ENCODE results near the gene PLBD2.

DNA sequence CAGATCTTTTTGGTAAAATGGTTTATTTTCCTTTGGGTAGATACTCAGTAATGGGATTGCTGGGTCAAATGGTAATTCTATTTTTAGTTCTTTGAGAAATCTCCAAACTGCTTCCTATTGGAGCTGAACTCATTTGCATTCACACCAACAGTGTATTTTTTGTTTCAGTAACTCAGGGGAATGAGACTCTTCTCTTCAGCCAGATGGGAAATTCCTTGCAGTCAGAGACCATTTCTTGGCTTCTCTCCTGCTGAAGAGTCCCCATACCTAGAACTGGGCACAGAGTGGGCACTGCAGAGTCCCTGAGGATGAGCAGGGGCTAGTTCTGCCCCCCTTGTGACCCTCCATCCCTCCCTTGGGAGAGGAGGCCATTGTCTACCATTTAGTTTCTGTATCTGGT, 74.6 kb downstream of the PLBD2 start:
- TF ChIP-seq, protein P1, sequence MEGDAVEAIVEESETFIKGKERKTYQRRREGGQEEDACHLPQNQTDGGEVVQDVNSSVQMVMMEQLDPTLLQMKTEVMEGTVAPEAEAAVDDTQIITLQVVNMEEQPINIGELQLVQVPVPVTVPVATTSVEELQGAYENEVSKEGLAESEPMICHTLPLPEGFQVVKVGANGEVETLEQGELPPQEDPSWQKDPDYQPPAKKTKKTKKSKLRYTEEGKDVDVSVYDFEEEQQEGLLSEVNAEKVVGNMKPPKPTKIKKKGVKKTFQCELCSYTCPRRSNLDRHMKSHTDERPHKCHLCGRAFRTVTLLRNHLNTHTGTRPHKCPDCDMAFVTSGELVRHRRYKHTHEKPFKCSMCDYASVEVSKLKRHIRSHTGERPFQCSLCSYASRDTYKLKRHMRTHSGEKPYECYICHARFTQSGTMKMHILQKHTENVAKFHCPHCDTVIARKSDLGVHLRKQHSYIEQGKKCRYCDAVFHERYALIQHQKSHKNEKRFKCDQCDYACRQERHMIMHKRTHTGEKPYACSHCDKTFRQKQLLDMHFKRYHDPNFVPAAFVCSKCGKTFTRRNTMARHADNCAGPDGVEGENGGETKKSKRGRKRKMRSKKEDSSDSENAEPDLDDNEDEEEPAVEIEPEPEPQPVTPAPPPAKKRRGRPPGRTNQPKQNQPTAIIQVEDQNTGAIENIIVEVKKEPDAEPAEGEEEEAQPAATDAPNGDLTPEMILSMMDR (conservative IDR thresholded peaks at IDR 0.05; ENCODE audit: low read length): no peak
- no peak for TF ChIP-seq EZH2phosphoT487 (IDR thresholded peaks at IDR 0.05; ENCODE audit: borderline replicate concordance)

All from Loucy (cell line).